ENCODE data around the gene DDX41.

GRCh38 chr5:177539411-177539810, 22.6 kb upstream of the DDX41 start:
- no peak for TF ChIP-seq CTCF (IDR thresholded peaks at IDR 0.05)
- TF ChIP-seq POLR2A (IDR thresholded peaks at IDR 0.05): no peak

All from esophagus squamous epithelium (tissue), 4 donors.